Pancreas (tissue), 10 donors: ENCODE data around the gene GOLPH3L. TPM values are rescaled to one million over a fixed set of nuclear protein-coding genes. Genes with fewer than 3 reads are reported as not detected.
"Not testable (repeated sequence)": the region's sequence is repeated elsewhere in the genome, so short reads cannot be mapped to it uniquely, and the experiment has no call there.

Experiments
- ATAC-seq, 4 donors: fragments of 200-7000 bp; cut with Tn5 transposase; one replicate each; pipeline versions ENCODE4 v1.8.0 to v1.9.1; 2020; ENCODE audit warnings: mild to moderate bottlenecking in 4 of 4, moderate library complexity in 4 of 4
- DNase-seq, 6 donors: peaks; one replicate each; pipeline ENCODE4 v3.0.0-alpha.2; 2020
- FAIRE-seq: peaks from 2 replicates; lab custom pipeline; 2012; peaks lifted over from hg19 to GRCh38; lab: Jason Lieb, UNC
- H3K27ac ChIP-seq, 4 donors: fragments of 200-600 bp; sonication (generic); 1 replicate in 3 of 4; 2 replicates in 1 of 4; pipeline versions ENCODE4 v1.5.0 to v1.8.0; 2020
- H3K27me3 ChIP-seq, 4 donors: fragments of 200-600 bp; one replicate each; pipeline ENCODE4 v1.8.0; 2021
- H3K36me3 ChIP-seq, 3 donors: fragments of 200-600 bp; sonication (generic) in 1 of 3; one replicate each; pipeline versions ENCODE4 v1.5.0 to v1.8.0; 2020 to 2021
- H3K4me1 ChIP-seq, 3 donors: fragments of 200-600 bp; one replicate each; pipeline ENCODE4 v1.8.0; 2021
- H3K4me3 ChIP-seq, 4 donors: fragments of 200-600 bp; sonication (generic) in 2 of 4; one replicate each; pipeline versions ENCODE4 v1.5.0 to v1.8.0; 2020 to 2021
- H3K9me3 ChIP-seq, 4 donors: fragments of 200-600 bp; one replicate each; pipeline ENCODE4 v1.8.0; 2021
- CTCF ChIP-seq, 4 donors: fragments of 200-600 bp; sonication (generic) in 3 of 4; IDR thresholded peaks; one replicate each; pipeline versions ENCODE4 v1.5.0 to v1.8.0; 2021; ENCODE audit warnings: antibody characterized with exemption in 4 of 4
- WGBS, 2 donors: extraction: QIAGEN DNeasy Blood & Tissue Kit; methylation state at CpG; one replicate each; pipeline ENCODE4 v1.1.7; 2013; 5-methylcytosine and 5-hydroxymethylcytosine counted together
- intact Hi-C, 3 donors: fragments of 100-400 bp; cut with DNase I; formaldehyde crosslinking; loops; one replicate each; pipeline versions ENCODE4 v1.11.1 to v1.14.2; 2022
- polyA plus RNA-seq, 2 donors: library from polyadenylated mRNA; stranded (reverse); fragments of 200-250 nt; gene quantifications; one replicate each; pipeline ENCODE4 v1.2.3, GENCODE V29; 2013
- total RNA-seq, 6 donors: library from RNA; stranded (reverse); fragmentation: NEBNext Ultra II Directional in 4 of 6; extraction: Animal tissue kit (Norgen Biotek cat#: 25700) in 4 of 6; gene quantifications; one replicate each; pipeline versions ENCODE4 v1.2.1 to v1.2.4, GENCODE V29; 2021 to 2023
- donor health status: healthy with polysubstance abuse.
- donor health status: DM: no; HTN: no; CAD: no; lungs with moderate emphysema.
- donor health status: DM: no; HTN: no; CAD: no.
- donor health status: control.
- donor health status: control.
- donor health status: Bipolar disorder and iron deficiency.
- donor health status: DM: yes; HTN: yes; CAD: no.
- donor health status: DM: no; HTN: no; CAD: no.
- donor health status: DM: no; HTN: no; CAD: no.
- donor health status: DM: yes; HTN: yes; CAD: no.

Gene GOLPH3L
- total and polyA plus RNA-seq, 8 donors, result 10.5 to 34.8 (median 23.3) TPM

GRCh38 chr1:150663321-150663720 is 33.6 kb downstream of the GOLPH3L start:
- no peaks in the 10 kb centered on the region for H3K9me3 ChIP-seq
- ATAC-seq, result no peak
- no peak overlapping the region for H3K4me3 ChIP-seq
- 87 to 91% methylated on average over 7 of the region's 7 CpGs for WGBS, 2 donors
- FAIRE-seq, result no peak
- DNase-seq, result no peak
- no peak for TF ChIP-seq CTCF (IDR thresholded peaks at IDR 0.05)
- peaks cover 0 to 23% (median 0%) of the 10 kb centered on the region in 3 donors for H3K36me3 ChIP-seq
- peaks cover 0 to 4% (median 0%) of the 10 kb centered on the region in 3 donors for H3K4me1 ChIP-seq
- H3K27ac ChIP-seq, result no peak overlapping the region
- intact Hi-C loops, result no loop called here
- H3K27me3 ChIP-seq, result no peaks in the 10 kb centered on the region

GRCh38 chr1:150662811-150663210 is 34.1 kb downstream of the GOLPH3L start:
- no peaks in the 10 kb centered on the region for H3K9me3 ChIP-seq
- TF ChIP-seq CTCF (IDR thresholded peaks at IDR 0.05), result no peak
- FAIRE-seq (no peak), DNase-seq (no peak), ATAC-seq (no peak)
- peaks cover 0 to 27% (median 0%) of the 10 kb centered on the region in 3 donors for H3K36me3 ChIP-seq
- intact Hi-C loops, result no loop called here
- no peaks in the 10 kb centered on the region for H3K27me3 ChIP-seq
- no peaks in the 10 kb centered on the region for H3K4me1 ChIP-seq
- H3K27ac ChIP-seq, result no peak overlapping the region
- WGBS, 2 donors, result 94 to 96% methylated on average over 9 of the region's 9 CpGs
- no peak overlapping the region for H3K4me3 ChIP-seq

GRCh38 chr1:150661156-150661555 is 35.8 kb downstream of the GOLPH3L start:
- FAIRE-seq (no peak), ATAC-seq (no peak), DNase-seq (no peak)
- no peak for TF ChIP-seq CTCF (IDR thresholded peaks at IDR 0.05)
- H3K36me3 ChIP-seq, result peaks cover 0 to 36% (median 0%) of the 10 kb centered on the region in 3 donors
- H3K9me3 ChIP-seq, result no peaks in the 10 kb centered on the region
- intact Hi-C loops, result no loop called here
- H3K4me1 ChIP-seq, result no peaks in the 10 kb centered on the region
- no peaks in the 10 kb centered on the region for H3K27me3 ChIP-seq
- 96 to 97% methylated on average over 5 of the region's 5 CpGs for WGBS, 2 donors
- H3K27ac ChIP-seq, result no peak overlapping the region
- H3K4me3 ChIP-seq, result no peak overlapping the region

- ATAC-seq (no peak), DNase-seq (no peak), FAIRE-seq (no peak)
- WGBS, 2 donors, result 88 to 99% methylated on average over 4 of the region's 4 CpGs
- intact Hi-C loops, result no loop called here
- TF ChIP-seq CTCF (IDR thresholded peaks at IDR 0.05), result no peak
- H3K27ac ChIP-seq, result no peak overlapping the region
- H3K9me3 ChIP-seq, result no peaks in the 10 kb centered on the region
- H3K36me3 ChIP-seq, result peaks cover 0 to 36% (median 0%) of the 10 kb centered on the region in 3 donors
- H3K27me3 ChIP-seq, result no peaks in the 10 kb centered on the region
- no peak overlapping the region for H3K4me3 ChIP-seq
- H3K4me1 ChIP-seq, result peaks cover 0 to under 1% (median under 1%) of the 10 kb centered on the region in 3 donors
Measured at GRCh38 chr1:150660584-150660983, 36.4 kb downstream of the GOLPH3L start.

GRCh38 chr1:150657064-150657463 is 39.9 kb downstream of the GOLPH3L start:
- DNase-seq, FAIRE-seq, H3K4me3 ChIP-seq, H3K27ac ChIP-seq, H3K9me3 ChIP-seq, intact Hi-C loops, ATAC-seq, H3K27me3 ChIP-seq: not testable (repeated sequence)
- peaks cover 0 to 13% (median 6%) of the 10 kb centered on the region in 3 donors for H3K4me1 ChIP-seq
- H3K36me3 ChIP-seq, result peaks cover 0 to 28% (median 0%) of the 10 kb centered on the region in 3 donors
- 83 to 89% methylated on average over 4 of the region's 4 CpGs for WGBS, 2 donors

- intact Hi-C loops, H3K9me3 ChIP-seq, FAIRE-seq, H3K27me3 ChIP-seq, H3K4me3 ChIP-seq: not testable (repeated sequence)
- WGBS, 2 donors, result 41 to 42% methylated on average over 10 of the region's 10 CpGs
- peak in 1 of 4 donors; percentile 10 for ATAC-seq
- peaks cover 0 to 13% (median 0%) of the 10 kb centered on the region in 3 donors for H3K36me3 ChIP-seq
- H3K27ac ChIP-seq, result peak overlapping the region in 2 of 4 donors; percentile 32 to 39
- DNase-seq, result peak; percentile 48 to 85 (median 70)
- peaks cover 8 to 28% (median 14%) of the 10 kb centered on the region in 3 donors for H3K4me1 ChIP-seq
Measured at GRCh38 chr1:150654635-150655034, 42.3 kb downstream of the GOLPH3L start.
